GM19397 (cell line): ENCODE measurements around the gene POP4.

Experiments used
- ATAC-seq: cut with Tn5 transposase; IDR thresholded peaks from one replicate; pipeline ENCODE4 v1.9.1; 2021; ENCODE audit warnings: mild to moderate bottlenecking, moderate library complexity; ENCODE audit not compliant: unreplicated experiment

The POP4 gene

DNA sequence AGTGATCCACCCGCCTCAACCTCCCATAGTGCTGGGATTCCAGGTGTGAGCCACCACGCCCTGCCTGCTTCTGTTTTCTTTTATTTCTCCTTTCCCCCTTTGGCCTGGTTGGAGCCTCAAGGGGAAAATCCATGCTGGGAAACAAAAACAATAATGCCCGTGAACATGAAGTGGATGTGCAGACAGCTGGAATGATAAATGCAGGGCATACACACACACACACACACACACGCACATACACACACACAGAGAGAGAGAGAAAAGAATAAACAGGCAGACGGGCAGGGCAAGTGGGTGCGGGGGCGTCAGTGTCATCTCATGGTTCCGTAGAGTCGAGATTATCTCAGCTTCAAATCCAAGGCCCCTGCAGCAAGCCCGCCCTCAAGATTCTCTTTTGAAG, 54.8 kb downstream of the POP4 start:
- no peak for ATAC-seq

DNA sequence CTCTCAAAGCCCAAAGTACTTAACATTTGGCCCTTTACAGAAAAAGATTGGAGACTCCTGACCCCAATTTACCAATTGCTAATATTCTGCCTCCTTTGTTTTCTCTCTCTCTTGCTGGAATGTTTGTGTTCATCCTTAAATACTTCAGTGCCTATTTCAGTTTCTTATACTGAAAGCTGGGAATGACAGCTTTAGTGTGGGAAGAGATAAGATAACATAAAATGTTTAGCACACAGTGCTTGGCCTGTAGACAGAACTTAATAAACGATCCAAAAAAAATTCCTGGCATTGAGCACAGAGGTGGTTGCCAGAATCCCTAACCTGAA, 56.2 kb downstream of the POP4 start:
- ATAC-seq, result no peak

DNA sequence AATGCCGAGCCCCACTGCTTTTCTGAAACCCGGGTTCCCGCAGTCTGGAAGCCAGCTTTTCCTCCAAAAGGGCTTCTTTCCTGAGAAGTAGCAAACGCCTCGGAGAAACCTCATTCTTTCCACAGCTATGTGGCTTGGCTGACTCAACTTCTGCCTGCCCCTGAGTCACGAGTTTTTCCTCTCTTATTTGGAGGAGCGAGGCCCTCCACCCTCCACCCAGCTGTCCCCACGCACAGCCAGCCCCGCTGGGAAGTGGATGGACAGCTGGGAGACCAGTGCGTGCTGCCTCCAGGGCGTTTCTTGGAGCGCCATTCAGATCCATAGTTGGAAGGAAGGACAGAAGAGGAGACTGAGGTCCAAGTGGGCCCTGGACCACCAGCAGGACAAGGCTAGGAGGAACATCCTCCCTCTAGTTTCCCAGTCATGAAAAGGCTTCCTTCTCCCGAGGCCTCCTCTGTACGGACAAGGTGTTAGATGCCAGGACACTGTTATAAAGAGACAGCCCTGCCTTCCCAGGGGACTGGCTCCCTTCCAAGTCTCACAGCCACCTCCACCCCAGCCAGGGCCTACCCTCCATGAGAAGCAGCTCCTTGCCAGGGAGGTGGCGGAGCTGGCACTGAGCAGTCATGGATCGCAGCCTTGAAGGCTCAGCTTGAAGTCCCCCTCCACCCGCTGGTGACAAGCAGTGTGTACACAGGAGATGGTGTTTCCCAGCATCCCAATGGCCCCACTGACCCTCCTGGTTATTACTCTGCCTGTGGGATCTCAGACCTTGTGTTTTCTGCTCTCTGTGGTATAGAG, 56.7 kb downstream of the POP4 start:
- ATAC-seq, result no peak

DNA sequence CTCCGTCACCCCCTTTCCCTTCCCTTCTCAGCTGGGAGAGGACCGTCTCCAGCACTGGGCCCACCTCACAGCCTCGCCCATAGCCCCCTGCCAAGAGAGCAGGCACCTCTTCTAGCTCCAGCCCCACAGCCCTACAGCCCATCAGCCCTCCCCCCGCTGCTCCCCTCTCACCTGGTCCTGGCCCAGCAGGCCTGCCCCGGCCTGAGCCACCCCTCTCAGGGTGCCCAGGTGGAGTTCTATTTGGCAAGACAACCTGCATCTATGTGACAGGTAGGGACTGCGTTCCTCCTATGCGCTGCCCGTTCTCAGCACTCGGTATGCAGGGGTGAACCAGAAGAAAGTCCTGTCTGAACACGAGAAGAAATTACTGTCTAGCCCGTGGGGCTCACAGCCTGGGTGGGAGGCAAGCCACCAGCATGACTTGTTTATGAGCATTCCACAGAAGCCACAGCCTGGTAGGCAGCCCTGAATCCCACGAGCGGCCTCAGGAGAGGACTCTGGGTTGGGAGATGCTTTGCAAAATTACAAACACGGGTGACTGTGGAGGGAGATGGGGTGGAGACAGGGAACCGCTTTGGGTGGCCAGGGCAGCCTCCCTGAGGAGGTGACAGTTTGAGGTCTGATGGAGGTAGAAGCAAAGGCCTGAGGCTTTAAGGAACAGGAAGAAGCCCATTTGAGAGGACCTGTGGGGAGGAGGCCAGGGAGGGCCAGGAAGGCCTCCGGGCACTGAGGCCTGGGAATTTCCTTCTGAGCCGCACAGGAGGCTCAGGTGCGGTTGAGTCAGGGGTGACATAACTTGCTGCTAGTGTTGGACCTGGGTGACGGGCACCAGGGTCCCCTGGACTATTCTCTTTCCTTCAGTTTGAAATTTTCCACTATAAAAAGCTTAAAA, 58.0 kb downstream of the POP4 start:
- ATAC-seq, result no peak

DNA sequence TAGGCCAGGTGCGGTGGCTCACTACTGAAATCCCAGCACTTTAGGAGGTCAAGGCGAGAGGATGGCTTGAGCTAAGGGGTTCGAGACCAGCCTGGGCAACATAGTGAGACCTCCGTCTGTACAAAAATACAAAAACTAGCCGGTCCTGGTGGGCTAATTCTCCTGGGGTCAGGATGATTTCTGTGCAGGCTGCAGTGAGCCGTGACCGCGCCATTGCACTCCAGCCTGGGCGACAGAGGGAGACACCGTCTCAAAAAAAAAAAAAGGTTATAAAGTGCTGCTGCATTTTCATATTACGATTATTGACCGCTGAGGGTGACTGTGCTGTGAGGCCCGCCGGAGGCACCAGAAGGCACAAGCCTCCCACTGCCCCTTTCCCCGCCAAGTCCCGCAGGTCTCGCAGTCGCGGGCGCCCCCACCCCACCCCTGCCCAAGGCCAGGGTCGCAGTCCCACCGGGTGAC, 58.7 kb downstream of the POP4 start:
- no peak for ATAC-seq

DNA sequence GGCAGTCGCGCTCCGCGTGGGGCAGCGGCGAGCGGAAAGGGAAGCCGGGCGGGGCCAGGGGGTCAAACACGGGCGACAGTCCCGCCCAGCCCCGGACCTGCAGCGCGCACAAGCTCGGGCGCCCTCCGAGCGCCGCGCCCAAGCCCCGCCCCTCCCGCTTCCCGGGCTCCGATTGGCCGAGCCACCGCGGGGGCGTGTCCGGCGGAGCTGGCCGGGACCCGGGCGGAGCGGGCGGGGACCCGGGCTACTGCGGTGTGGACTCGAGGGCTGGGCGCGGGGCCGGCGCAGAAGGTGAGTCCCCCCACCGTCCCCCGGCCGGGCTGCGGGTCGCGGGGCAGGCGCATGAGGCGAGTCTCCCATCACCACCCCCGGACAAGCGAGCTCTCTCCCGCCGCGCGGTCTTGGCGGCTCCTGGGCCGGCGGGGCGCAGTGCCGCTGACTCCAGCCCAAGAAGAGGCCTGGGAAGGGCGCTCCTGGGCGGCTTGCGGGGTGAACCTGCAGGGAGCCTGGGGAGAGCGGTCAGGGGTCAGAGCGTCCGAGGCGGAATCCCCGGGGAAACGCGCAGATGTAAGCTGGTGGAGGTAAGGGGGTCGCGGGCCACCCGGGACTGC, 59.2 kb downstream of the POP4 start, which contains the start of gene PLEKHF1:
PLEKHF1 (plus strand) TSS at position 247 of the 611 bp plus-strand sequence. CDS start 8,379 bp downstream, outside the sequence.
- ATAC-seq, result peak; percentile 94

DNA sequence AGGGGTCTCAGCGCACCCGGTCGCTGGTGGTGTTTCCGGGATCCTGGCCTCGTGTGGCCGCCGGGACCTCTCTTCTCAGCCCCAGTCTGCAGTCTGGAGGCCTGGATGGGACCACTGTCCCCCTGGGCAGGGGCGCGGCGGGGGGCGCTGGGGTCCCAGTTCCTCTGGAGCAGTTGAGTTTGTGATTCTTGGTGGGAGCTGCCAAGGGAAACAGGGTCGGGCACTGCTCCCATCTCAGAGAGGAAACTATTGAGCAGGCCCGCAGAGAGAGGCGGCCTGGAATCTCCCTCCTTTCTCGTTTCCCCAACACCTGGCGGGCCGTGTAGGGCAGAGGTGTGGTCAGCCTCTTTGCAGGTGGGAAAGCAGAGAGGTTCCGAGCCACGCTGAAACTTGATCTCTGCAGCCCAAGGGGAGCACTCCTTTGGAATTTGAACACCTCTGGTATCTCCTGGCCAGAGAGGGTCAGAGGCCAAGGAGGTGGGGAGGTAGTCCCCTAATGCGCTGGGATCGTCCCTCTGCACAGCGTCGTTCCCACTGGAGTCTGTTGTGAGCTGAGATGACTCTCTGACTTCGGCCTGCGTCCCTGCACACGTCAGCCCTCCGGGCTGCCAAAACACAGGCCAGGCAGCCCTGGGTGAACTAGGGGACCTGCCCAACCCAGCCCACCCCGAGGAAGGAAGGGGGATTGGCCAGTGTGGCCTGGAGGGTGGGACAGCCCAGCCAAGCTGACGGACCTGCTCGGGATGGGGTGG, 59.9 kb downstream of the POP4 start:
- no peak for ATAC-seq
